Effector memory CD4-positive, alpha-beta T cell (primary cell): ENCODE measurements around the gene EXD3.

Source experiments
- DNase-seq, 3 donors: peaks; one replicate each; pipeline ENCODE4 v3.0.0-alpha.2; 2020
- H3K27ac ChIP-seq: 2 replicates; pipeline ENCODE4 v1.7.0; 2013; ENCODE audit warnings: mild to moderate bottlenecking, low read length, moderate library complexity; ENCODE audit not compliant: insufficient read depth, poor library complexity, severe bottlenecking
- H3K27me3 ChIP-seq: replicated peaks from 2 replicates; pipeline ENCODE4 v1.7.0; 2013; ENCODE audit warnings: mild to moderate bottlenecking, low read length; ENCODE audit not compliant: insufficient read depth, control insufficient read depth, poor library complexity, severe bottlenecking
- H3K36me3 ChIP-seq: 2 replicates; pipeline ENCODE4 v1.7.0; 2013; ENCODE audit warnings: mild to moderate bottlenecking, low read length, moderate library complexity; ENCODE audit not compliant: control insufficient read depth, insufficient read depth
- H3K4me1 ChIP-seq: 2 replicates; pipeline ENCODE4 v1.7.0; 2013; ENCODE audit warnings: low read length, mild to moderate bottlenecking; ENCODE audit not compliant: control insufficient read depth, insufficient read depth, poor library complexity, severe bottlenecking
- H3K4me3 ChIP-seq: 2 replicates; pipeline ENCODE4 v1.7.0; 2013; ENCODE audit warnings: low read length, low read depth, mild to moderate bottlenecking; ENCODE audit not compliant: insufficient read depth, poor library complexity, severe bottlenecking
- H3K9me3 ChIP-seq: 2 replicates; pipeline ENCODE4 v1.7.0; 2013; ENCODE audit warnings: mild to moderate bottlenecking, low read length, moderate library complexity; ENCODE audit not compliant: control insufficient read depth

The EXD3 gene

DNA sequence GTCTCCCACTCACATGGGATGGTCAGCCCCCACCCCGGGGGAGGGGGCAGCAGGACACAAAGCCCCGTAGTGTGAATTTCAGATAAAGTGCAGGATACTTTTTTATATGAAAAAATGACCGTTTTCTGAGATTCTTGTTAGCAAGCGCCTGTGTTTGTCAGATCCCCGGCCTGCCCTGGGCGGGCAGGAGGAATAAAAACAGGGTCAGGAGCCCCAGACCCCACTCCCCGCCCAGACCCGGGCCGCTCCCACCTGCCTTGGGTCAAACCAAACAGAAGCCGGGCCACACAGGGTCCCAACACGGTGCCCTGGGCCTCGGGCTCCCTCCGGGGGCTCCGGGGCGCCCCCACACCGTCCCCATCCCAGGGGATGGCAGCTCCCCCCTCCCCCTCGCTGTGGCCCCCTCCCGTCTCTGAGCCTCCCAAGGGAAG, 107.4 kb downstream of the EXD3 start:
- Histone ChIP-seq H3K27ac (no peak overlapping the region), H3K4me3 (no peak overlapping the region), H3K9me3 (no peaks in the 10 kb centered on the region), H3K4me1 (peaks cover 11% of the 10 kb centered on the region), H3K36me3 (no peaks in the 10 kb centered on the region), H3K27me3 (peaks cover 10% of the 10 kb centered on the region)
- DNase-seq, result no peak

DNA sequence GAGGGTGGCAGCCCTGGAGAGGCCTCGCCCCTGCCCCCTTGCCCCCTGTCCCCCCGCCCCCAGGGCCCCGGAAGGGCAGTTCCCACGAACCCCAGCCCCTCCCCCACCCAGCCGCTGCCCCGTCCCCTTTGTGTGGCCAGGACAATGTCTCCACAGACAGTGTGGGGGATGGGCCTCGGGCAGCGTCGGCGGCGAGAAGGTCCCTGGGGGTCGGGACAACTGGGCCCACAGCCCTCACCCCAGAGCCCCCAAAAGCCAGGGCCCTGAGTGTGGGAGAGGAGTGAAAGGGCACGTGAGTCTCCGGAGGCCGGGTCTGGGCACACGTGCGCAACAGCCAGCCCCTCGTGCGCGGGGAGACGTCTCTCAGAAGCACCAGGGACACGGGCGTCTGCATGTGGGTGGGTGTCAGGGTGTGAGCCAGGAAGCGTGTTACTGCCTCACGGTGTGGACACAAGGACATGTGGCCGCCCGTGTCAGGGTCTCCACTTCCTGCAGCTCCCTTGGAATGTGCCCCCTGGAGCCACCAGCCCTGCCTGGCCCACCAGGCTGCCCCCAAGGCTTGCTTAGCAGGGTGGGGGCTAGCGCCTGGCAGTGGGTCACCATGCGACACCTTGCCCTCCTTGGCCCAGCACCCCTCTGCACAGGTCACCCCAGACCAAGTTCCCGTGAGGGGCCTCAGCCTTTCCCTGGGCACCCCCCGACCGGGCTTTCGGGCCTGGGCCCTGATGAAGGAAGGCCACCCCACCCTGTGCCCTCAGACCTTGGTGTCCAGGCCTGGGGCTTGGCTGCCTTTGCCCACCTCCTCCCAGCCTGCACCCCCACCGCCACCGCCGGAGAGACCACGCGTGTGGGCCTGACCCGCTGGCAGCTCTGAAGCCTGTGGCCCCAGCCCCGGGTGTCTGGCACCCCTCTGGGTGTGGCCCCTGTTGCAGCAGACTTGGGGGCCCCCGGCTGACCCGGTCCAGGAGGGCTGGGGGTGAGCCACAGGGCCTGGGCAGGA, 108.1 kb downstream of the EXD3 start:
- no peak overlapping the region for H3K27ac ChIP-seq
- peaks cover 10% of the 10 kb centered on the region for H3K27me3 ChIP-seq
- peaks cover 4% of the 10 kb centered on the region for H3K4me1 ChIP-seq
- H3K36me3 ChIP-seq, result no peaks in the 10 kb centered on the region
- no peak for DNase-seq
- no peak overlapping the region for H3K4me3 ChIP-seq
- no peaks in the 10 kb centered on the region for H3K9me3 ChIP-seq

DNA sequence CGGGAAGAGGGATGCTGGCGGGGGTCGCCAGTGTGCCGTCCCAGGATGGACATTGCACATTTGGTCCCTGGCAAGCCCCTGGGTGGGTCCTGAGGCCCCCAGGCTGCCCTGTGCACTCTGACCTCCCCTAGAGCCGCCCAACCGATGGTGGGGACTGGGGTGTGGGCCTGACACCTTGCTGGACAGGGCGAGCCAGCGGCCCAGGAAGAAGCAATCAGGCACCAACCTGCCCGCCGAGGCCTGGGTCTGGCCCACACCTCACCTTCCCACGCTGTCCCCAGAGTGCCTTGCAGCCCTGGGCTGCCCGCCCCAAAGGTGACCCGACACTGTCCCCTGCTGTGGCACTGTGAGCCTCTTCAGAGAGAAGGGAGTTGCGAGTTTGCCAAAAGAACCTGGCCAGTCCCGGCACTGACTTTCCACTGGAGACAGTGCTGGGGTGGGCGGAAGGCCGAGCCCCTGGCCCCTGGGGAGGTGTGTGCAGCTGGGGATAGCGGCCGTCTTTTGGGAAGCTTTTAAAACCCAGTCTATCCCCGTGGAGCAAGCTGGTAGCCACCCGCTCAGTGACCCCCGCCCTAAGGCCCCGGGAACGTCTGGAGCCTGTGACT, 108.9 kb downstream of the EXD3 start:
- Histone ChIP-seq H3K4me3 (no peak overlapping the region), H3K36me3 (no peaks in the 10 kb centered on the region), H3K27ac (no peak overlapping the region), H3K9me3 (no peaks in the 10 kb centered on the region), H3K27me3 (peaks cover 10% of the 10 kb centered on the region), H3K4me1 (peaks cover 3% of the 10 kb centered on the region)
- no peak for DNase-seq

DNA sequence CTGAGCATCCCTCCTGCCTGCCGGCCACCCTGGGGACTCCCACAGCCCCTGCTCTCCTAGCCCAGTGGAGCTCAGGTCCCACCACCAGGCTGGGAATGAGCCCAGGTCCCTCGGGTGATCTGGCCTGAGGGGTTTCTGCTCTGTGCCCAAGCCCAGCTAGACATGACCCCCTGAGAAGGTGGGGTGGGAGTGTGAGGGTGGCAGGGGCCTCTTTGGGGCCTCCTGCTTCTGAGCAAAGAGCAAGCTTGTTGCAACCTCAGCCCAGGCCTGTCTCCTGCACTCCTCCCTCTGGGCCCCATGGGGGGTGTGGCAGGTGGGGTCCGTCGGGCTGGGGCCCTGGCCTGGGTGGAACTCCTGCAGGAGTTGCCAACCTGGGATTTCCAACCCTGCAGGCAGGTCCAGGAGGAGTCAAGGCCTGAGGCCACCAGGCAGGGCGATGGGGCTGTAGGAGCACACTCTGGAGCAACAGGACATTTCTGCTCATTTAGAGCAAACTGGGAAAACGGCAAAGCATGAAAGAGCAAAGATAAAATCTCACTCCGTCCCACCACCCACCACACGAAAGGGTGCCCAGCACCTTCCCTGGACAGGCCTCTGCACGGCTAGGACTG, 109.5 kb downstream of the EXD3 start:
- Histone ChIP-seq H3K27me3 (peaks cover 10% of the 10 kb centered on the region), H3K4me1 (peaks cover 3% of the 10 kb centered on the region), H3K36me3 (no peaks in the 10 kb centered on the region), H3K9me3 (no peaks in the 10 kb centered on the region), H3K4me3 (no peak overlapping the region), H3K27ac (no peak overlapping the region)
- DNase-seq, result no peak

DNA sequence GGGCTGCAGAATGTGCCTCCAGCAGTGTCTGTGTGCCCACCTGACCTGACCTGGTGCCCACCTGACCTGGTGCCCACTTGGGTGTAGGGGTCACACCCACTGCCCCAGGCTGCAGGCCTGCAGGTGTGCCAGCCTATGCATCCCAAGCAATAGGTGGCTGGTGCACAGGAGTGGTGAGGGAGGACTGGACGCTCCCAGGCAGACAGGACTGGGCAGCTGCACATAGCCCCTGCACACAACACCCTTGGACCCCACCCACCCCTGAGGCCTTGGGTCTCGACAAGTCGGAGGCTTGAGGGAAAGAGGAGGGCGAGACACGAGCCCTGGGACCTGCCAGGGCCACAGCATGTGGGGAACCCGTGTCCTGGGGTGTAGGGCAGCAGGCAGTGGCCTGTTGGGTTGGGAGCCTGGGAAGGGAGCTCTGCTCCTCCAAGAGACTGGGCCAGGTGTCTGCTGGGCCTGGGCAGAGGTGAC, 110.1 kb downstream of the EXD3 start:
- Histone ChIP-seq H3K27me3 (peaks cover 10% of the 10 kb centered on the region), H3K4me1 (peaks cover 3% of the 10 kb centered on the region), H3K36me3 (no peaks in the 10 kb centered on the region), H3K4me3 (no peak overlapping the region), H3K9me3 (no peaks in the 10 kb centered on the region), H3K27ac (no peak overlapping the region)
- no peak for DNase-seq

DNA sequence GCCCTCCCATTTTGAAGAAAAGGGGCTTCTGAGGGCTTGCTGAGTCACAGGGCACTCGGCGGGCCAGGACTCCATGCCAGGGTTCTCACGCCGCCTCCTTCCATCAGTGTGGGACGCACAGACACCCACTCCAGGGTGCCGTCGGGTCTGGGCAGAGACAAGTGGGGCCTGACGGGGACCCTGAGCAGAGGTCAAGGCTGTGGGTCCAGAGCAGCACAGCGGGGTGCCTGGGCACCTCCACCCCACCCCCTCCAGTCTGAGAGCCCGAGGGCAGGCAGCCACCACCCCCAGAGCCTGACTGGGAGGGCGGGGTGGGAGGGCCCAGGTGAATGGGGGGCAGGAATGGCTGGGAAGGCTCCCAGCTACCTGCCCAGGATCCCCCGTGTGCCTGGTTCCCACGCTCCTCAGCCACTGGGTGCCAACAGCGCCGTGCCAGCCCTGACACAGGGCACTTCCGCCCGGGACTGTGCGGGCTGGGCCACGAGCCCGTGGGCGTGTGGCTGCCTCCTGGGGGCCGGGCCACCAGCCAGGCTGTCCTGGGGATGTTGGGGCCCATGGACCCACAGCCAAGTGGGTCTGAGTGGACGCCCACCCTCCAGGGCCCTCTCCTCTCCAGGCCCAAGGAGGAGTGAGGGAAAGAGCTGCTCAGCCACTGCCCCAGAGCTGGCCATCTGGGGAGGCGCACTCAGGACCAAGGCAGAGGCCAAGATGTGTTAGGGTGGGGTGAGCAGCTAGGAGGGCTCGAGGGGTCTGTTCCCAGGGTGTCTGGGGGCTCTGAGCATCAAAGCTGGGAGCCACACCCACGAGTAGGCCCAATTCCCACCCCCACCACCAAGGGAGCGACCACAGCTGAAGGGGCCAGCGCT, 110.7 kb downstream of the EXD3 start:
- DNase-seq, result no peak
- H3K36me3 ChIP-seq, result no peaks in the 10 kb centered on the region
- no peak overlapping the region for H3K27ac ChIP-seq
- no peaks in the 10 kb centered on the region for H3K9me3 ChIP-seq
- H3K27me3 ChIP-seq, result peaks cover 10% of the 10 kb centered on the region
- no peak overlapping the region for H3K4me3 ChIP-seq
- H3K4me1 ChIP-seq, result peaks cover 3% of the 10 kb centered on the region

DNA sequence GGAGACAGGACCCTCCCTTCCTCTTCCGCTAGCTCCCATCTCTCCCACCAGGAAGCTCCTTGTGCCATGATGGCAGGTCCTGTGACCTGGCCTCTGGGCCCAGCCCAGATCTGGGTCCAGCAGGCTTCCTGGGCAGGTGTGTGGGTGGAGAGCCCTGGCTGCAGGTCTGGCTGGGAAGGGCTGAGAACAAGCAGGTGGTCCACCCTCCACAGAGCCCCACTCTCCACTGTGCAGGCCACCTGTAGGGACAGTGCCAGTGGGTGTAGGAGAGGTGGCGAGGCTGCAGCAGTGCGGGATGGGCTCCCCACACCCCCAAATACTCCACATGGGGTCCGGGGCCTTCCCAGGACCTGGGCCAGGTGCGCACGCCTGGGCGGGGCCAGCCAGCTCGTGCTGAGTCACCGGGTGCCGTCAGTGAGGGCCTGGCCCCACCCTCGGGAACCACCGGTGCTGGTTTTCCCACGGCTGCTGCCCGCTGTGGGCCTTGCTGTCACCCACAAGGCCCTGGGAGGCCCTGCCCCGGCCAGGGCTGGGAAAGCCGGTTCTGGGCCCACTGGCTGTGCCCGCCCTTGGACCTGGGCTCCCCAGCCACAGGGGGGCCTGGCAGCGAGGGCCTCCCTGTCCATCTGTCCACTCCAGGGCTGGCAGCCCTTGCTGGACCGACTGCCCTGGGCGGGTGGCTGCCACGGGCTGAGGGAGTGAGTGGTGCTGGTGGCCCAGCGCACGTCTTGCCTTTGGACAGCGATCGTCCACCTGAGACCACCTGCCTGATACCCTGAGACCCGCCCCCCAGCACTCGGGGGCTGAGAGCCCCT, 111.6 kb downstream of the EXD3 start:
- peak in 1 of 3 donors; percentile 25 for DNase-seq
- Histone ChIP-seq H3K4me1 (peaks cover 3% of the 10 kb centered on the region), H3K9me3 (no peaks in the 10 kb centered on the region), H3K27me3 (peaks cover 6% of the 10 kb centered on the region), H3K27ac (no peak overlapping the region), H3K36me3 (no peaks in the 10 kb centered on the region), H3K4me3 (no peak overlapping the region)

DNA sequence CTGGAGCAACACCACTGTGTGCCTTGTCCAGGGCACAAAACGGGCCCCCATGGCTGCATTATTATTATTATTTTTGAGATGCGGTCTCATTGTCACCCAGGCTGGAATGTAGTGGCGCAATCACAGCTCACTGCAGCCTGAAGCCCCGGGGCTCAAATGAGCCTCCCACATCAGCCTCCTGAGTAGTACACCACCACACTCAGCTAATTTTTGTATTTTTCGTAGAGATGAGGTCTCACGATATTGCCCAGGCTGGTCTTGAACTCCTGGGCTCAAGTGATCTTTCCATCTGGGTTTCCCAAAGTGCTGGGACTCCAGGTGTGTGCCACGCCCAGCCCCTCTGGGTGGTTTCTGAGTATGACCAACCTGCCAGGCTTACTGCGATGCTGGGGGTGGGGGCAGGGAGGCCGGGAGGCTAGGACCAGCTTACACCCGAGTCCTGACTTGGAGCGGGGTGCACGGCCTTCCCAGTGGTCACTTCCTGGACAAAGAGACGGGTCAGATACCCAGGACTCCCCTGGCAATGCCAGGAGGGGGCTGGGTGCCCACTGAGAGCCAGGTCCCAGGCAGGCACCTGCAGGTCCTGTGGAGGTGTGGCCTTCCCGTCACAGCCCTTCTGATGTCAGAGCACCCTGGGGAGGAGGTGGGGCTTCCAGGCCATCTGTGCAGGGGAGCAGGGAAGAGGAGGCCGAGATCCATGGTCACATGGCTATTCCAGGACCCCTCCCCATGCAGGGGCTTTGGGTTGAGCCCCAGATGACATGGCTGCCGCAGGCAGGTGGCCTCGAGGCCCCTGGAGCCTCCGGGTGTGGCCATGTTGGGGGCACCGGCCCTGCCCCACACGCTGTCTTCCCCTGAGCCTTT, 112.5 kb downstream of the EXD3 start:
- Histone ChIP-seq H3K9me3 (no peaks in the 10 kb centered on the region), H3K27me3 (peaks cover 2% of the 10 kb centered on the region), H3K36me3 (no peaks in the 10 kb centered on the region), H3K27ac (no peak overlapping the region), H3K4me1 (peaks cover 10% of the 10 kb centered on the region), H3K4me3 (no peak overlapping the region)
- no peak for DNase-seq
